ENCODE data around the gene RCN2. TPM values are rescaled to one million over a fixed set of nuclear protein-coding genes. Genes with fewer than 3 reads are reported as not detected.

Gene RCN2
- total RNA-seq, 1 donor from 2014 or later, result 111 TPM

DNA sequence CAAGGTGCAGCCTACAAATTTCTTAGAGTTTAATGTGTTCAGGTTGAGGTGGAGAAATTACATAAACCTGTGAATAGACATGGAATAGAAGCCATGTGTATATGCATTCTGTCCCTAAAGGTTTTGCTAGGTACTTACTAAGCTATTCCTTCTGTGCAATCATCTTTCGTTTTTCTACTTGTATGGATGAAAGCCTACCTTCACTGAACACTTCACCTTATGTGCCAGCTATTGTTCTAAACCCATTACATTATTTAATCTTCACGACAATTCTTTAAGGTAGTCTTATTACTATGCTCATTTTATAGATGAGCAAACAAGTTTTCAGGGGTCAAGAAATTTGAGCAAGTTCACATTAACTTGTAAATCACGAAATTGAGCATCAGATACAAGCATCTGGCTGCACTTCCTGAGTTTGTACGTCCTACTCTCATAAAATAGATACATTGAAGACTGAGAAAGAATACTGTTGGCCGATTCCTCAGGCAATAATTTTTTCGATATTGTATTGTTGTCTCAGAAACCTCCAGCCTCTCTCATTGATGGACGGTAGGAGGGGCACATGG is 635 bp upstream of the RCN2 start:
- Mint-ChIP-seq H3K27me3 (ENCODE audit: low read depth) (no peaks in the 10 kb centered on the region), H3K36me3 (peaks cover 13% of the 10 kb centered on the region), H3K27ac (peak overlapping the region; percentile 89), H3K4me1 (peaks cover 21% of the 10 kb centered on the region), H3K4me3 (peak overlapping the region; percentile 78), H3K9me3 (no peaks in the 10 kb centered on the region)
- DNase-seq (ENCODE audit: low spot score in 2 of 2, unreplicated experiment in 2 of 2), result no peak
- no peak for TF ChIP-seq CTCF (IDR thresholded peaks at IDR 0.05; ENCODE audit: unreplicated experiment)

GRCh38 chr15:76932135-76932966 is 802 bp downstream of the RCN2 start:
- Mint-ChIP-seq H3K4me3 (peak overlapping the region; percentile 78), H3K36me3 (peaks cover 23% of the 10 kb centered on the region), H3K27me3 (ENCODE audit: low read depth) (no peaks in the 10 kb centered on the region), H3K9me3 (no peaks in the 10 kb centered on the region), H3K27ac (peak overlapping the region; percentile 91), H3K4me1 (peaks cover 21% of the 10 kb centered on the region)
- no peak for TF ChIP-seq CTCF (IDR thresholded peaks at IDR 0.05; ENCODE audit: unreplicated experiment)
- no peak for DNase-seq (ENCODE audit: low spot score in 2 of 2, unreplicated experiment in 2 of 2)

DNA sequence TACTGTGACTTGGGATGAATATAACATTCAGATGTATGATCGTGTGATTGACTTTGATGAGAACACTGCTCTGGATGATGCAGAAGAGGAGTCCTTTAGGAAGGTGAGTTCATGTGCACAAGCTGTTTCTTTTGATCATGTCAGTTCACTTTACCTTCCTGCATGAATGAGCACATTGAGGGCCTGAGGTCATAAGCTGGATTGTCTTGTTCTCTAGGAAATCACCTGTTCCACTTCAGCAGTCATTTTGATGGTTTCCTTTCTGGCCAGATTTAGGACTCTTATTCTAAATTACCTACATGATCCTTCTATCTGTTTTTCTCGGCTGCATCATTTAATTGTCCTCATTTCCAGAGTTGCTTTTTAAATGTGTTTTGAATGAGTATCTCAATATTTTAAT is 4.1 kb downstream of the RCN2 start:
- no peak for DNase-seq (ENCODE audit: low spot score in 2 of 2, unreplicated experiment in 2 of 2)
- no peaks in the 10 kb centered on the region for H3K27me3 Mint-ChIP-seq (ENCODE audit: low read depth)
- no peak overlapping the region for H3K27ac Mint-ChIP-seq
- no peak overlapping the region for H3K4me3 Mint-ChIP-seq
- H3K9me3 Mint-ChIP-seq, result no peaks in the 10 kb centered on the region
- no peak for TF ChIP-seq CTCF (IDR thresholded peaks at IDR 0.05; ENCODE audit: unreplicated experiment)
- peaks cover 21% of the 10 kb centered on the region for H3K4me1 Mint-ChIP-seq
- H3K36me3 Mint-ChIP-seq, result peaks cover 28% of the 10 kb centered on the region

- Mint-ChIP-seq H3K4me3 (no peak overlapping the region), H3K9me3 (no peaks in the 10 kb centered on the region), H3K4me1 (peaks cover 17% of the 10 kb centered on the region), H3K27ac (no peak overlapping the region), H3K36me3 (peaks cover 28% of the 10 kb centered on the region), H3K27me3 (ENCODE audit: low read depth) (no peaks in the 10 kb centered on the region)
- no peak for TF ChIP-seq CTCF (IDR thresholded peaks at IDR 0.05; ENCODE audit: unreplicated experiment)
- DNase-seq (ENCODE audit: low spot score in 2 of 2, unreplicated experiment in 2 of 2), result no peak
These were observed 5.1 kb downstream of the RCN2 start for GRCh38 chr15:76936671-76937070.

- Mint-ChIP-seq H3K4me3 (no peak overlapping the region), H3K27me3 (ENCODE audit: low read depth) (no peaks in the 10 kb centered on the region), H3K4me1 (peaks cover 5% of the 10 kb centered on the region), H3K27ac (no peak overlapping the region), H3K9me3 (no peaks in the 10 kb centered on the region), H3K36me3 (peaks cover 32% of the 10 kb centered on the region)
- no peak for DNase-seq (ENCODE audit: low spot score in 2 of 2, unreplicated experiment in 2 of 2)
- TF ChIP-seq CTCF (IDR thresholded peaks at IDR 0.05; ENCODE audit: unreplicated experiment), result no peak
These were observed 7.2 kb downstream of the RCN2 start for GRCh38 chr15:76938752-76939151.
